Spleen (tissue), 11 donors: ENCODE measurements around the gene KCTD20. TPM values are rescaled to one million over a fixed set of nuclear protein-coding genes. Genes with fewer than 3 reads are reported as not detected.

Source experiments
- DNase-seq: peaks from one replicate; pipeline ENCODE4 v3.0.0-alpha.2; 2020
- H3K27ac ChIP-seq, 8 donors: fragments of 200-600 bp; sonication (generic) in 7 of 8; 1 replicate in 4 of 8; 2 replicates in 4 of 8; pipeline versions ENCODE4 v1.5.0 to v1.8.0; 2016 to 2021; ENCODE audit warnings: inconsistent platforms in 4 of 8, mild to moderate bottlenecking in 4 of 8, moderate library complexity in 1 of 8
- H3K27me3 ChIP-seq, 7 donors: fragments of 200-600 bp; sonication (generic) in 6 of 7; replicated peaks in 1 of 7; 1 replicate in 4 of 7; 2 replicates in 3 of 7; pipeline versions ENCODE4 v1.5.0 to v1.8.0; 2016 to 2021; ENCODE audit warnings: inconsistent platforms in 3 of 7, mild to moderate bottlenecking in 1 of 7
- H3K36me3 ChIP-seq, 6 donors: fragments of 200-600 bp; sonication (generic) in 5 of 6; 1 replicate in 4 of 6; 2 replicates in 2 of 6; pipeline versions ENCODE4 v1.5.0 to v1.8.0; 2016 to 2021; ENCODE audit warnings: inconsistent platforms in 2 of 6
- H3K4me1 ChIP-seq, 6 donors: fragments of 200-600 bp; sonication (generic) in 5 of 6; 1 replicate in 3 of 6; 2 replicates in 3 of 6; pipeline versions ENCODE4 v1.5.0 to v1.8.0; 2016 to 2021; ENCODE audit warnings: inconsistent platforms in 3 of 6
- H3K4me3 ChIP-seq, 8 donors: fragments of 200-600 bp; sonication (generic) in 7 of 8; 1 replicate in 4 of 8; 2 replicates in 4 of 8; pipeline versions ENCODE4 v1.5.0 to v1.8.0; 2016 to 2021; ENCODE audit warnings: inconsistent platforms in 4 of 8, mild to moderate bottlenecking in 4 of 8, moderate library complexity in 2 of 8
- H3K9me3 ChIP-seq, 8 donors: fragments of 200-600 bp; sonication (generic) in 7 of 8; 1 replicate in 4 of 8; 2 replicates in 4 of 8; pipeline versions ENCODE4 v1.5.0 to v1.8.0; 2016 to 2021; ENCODE audit warnings: inconsistent platforms in 4 of 8
- POLR2A ChIP-seq, 3 donors: fragments of 450-650 bp; IDR thresholded peaks; one replicate each; pipeline ENCODE4 v1.5.1; 2017; ENCODE audit warnings: antibody characterized with exemption in 3 of 3, mild to moderate bottlenecking in 1 of 3
- POLR2AphosphoS5 ChIP-seq, 3 donors: sonication (generic); formaldehyde crosslinking; IDR thresholded peaks; one replicate each; pipeline ENCODE4 v1.5.1; 2017; ENCODE audit warnings: antibody characterized with exemption in 3 of 3
- WGBS, 5 donors: extraction: QIAGEN DNeasy Blood & Tissue Kit in 3 of 5; methylation state at CpG; one replicate each; pipeline versions ENCODE4 v1.1.5 to v1.1.7; 2013 to 2018; 5-methylcytosine and 5-hydroxymethylcytosine counted together
- intact Hi-C: fragments of 100-400 bp; cut with DNase I; formaldehyde crosslinking; loops from one replicate; pipeline ENCODE4 v1.15.0; 2023; ENCODE audit warnings: low total_unique reads
- polyA plus RNA-seq, 3 donors: library from polyadenylated mRNA; stranded (reverse); fragments of 200-250 nt; gene quantifications; one replicate each; pipeline ENCODE4 v1.2.1, GENCODE V29; 2013
- total RNA-seq, 7 donors: library from RNA; depleted of rRNA in 3 of 7; stranded (reverse); fragments of >200 nt in 3 of 7; fragmentation: NEBNext Ultra II Directional in 4 of 7; extraction: Animal tissue kit (Norgen Biotek cat#: 25700) in 4 of 7; gene quantifications; one replicate each; pipeline versions ENCODE4 v1.1.0 to v1.2.1, GENCODE V29; 2016 to 2021
- TF ChIP-seq, protein P1 (sequence below), 11 experiments: fragments of 200-600 bp in 7 of 11; fragments of 450-650 bp in 4 of 11; sonication (generic) in 4 of 11; IDR thresholded peaks in 8 of 11; conservative IDR thresholded peaks in 3 of 11; 1 replicate in 7 of 11; 2 replicates in 4 of 11; pipeline versions ENCODE4 v1.4.0 to v1.8.0; 2016 to 2021; ENCODE audit warnings: antibody characterized with exemption in 11 of 11, inconsistent platforms in 4 of 11, mild to moderate bottlenecking in 1 of 11
- donor health status: healthy with polysubstance abuse.
- donor health status: DM: no; HTN: no; CAD: no; lungs with moderate emphysema.
- donor health status: DM: no; HTN: no; CAD: no.
- donor health status: Bipolar disorder and iron deficiency.
- donor health status: healthy.
- donor health status: DM: no; HTN: no; CAD: no.
- donor health status: DM: yes; HTN: yes; CAD: no.

Gene KCTD20
- total and polyA plus RNA-seq, 10 donors: 12.8 to 65.9 (median 51.4) TPM

DNA sequence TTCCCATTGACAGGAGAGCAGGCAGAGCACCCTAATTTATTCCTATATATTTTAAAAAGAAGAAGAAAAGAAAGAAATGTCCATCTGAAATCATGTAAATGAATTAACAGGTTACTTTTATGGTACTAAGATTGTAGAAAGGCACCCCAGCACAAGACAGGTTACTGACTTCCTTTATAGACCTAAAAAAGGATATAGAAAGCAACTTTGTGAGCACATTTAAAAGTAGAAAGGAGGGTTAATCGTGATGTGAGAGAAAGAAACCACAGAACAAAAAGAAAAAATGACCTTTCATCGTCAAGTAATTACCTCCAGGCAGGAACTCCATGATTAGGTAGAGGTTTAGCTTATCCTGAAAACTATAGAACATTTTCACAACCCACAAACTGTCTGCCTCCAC is 74.6 kb downstream of the KCTD20 start:
- H3K27me3 ChIP-seq: no peaks in the 10 kb centered on the region
- no peak overlapping the region for H3K27ac ChIP-seq
- TF ChIP-seq POLR2A (IDR thresholded peaks at IDR 0.05): no peak
- TF ChIP-seq, protein P1, sequence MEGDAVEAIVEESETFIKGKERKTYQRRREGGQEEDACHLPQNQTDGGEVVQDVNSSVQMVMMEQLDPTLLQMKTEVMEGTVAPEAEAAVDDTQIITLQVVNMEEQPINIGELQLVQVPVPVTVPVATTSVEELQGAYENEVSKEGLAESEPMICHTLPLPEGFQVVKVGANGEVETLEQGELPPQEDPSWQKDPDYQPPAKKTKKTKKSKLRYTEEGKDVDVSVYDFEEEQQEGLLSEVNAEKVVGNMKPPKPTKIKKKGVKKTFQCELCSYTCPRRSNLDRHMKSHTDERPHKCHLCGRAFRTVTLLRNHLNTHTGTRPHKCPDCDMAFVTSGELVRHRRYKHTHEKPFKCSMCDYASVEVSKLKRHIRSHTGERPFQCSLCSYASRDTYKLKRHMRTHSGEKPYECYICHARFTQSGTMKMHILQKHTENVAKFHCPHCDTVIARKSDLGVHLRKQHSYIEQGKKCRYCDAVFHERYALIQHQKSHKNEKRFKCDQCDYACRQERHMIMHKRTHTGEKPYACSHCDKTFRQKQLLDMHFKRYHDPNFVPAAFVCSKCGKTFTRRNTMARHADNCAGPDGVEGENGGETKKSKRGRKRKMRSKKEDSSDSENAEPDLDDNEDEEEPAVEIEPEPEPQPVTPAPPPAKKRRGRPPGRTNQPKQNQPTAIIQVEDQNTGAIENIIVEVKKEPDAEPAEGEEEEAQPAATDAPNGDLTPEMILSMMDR (IDR thresholded peaks at IDR 0.05 in 8 of 11, conservative IDR thresholded peaks at IDR 0.05 in 3 of 11): no peak
- no peak for TF ChIP-seq POLR2AphosphoS5 (IDR thresholded peaks at IDR 0.05)
- H3K4me3 ChIP-seq: no peak overlapping the region
- H3K9me3 ChIP-seq: no peaks in the 10 kb centered on the region
- peaks cover 0 to 100% (median 61%) of the 10 kb centered on the region in 6 donors for H3K36me3 ChIP-seq
- H3K4me1 ChIP-seq: peaks cover 0 to 14% (median 0%) of the 10 kb centered on the region in 6 donors
- DNase-seq: no peak
- 64 to 72% (median 68%) methylated on average over 2 of the region's 2 CpGs for WGBS, 5 donors
- intact Hi-C loops: no loop called here

DNA sequence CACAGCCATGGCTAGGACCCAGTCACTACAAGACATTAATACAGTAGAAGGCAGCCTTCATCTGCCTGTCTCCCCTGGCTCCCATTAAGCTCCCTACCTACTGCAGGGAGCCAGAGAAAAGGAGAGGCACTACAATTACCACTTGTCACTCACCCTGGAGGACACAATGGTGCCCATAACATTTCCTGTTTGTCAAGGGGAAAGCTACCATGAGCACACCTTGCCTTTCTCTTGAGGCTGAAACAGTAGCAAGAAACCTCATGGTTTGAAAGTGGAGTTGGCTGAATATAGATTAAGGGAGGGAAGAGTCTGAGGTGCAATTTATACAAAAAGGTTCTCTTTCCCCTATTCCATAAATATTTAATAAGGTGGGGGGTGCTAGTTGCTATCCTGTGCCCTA is 76.6 kb downstream of the KCTD20 start:
- H3K27me3 ChIP-seq: no peaks in the 10 kb centered on the region
- no peak for DNase-seq
- H3K27ac ChIP-seq: no peak overlapping the region
- intact Hi-C loops: no loop called here
- H3K4me1 ChIP-seq: peaks cover 0 to 14% (median 0%) of the 10 kb centered on the region in 6 donors
- no peaks in the 10 kb centered on the region for H3K9me3 ChIP-seq
- H3K36me3 ChIP-seq: peaks cover 0 to 100% (median 65%) of the 10 kb centered on the region in 6 donors
- no peak for TF ChIP-seq POLR2A (IDR thresholded peaks at IDR 0.05)
- TF ChIP-seq POLR2AphosphoS5 (IDR thresholded peaks at IDR 0.05): no peak
- TF ChIP-seq, protein P1 (IDR thresholded peaks at IDR 0.05 in 8 of 11, conservative IDR thresholded peaks at IDR 0.05 in 3 of 11): no peak
- no peak overlapping the region for H3K4me3 ChIP-seq

DNA sequence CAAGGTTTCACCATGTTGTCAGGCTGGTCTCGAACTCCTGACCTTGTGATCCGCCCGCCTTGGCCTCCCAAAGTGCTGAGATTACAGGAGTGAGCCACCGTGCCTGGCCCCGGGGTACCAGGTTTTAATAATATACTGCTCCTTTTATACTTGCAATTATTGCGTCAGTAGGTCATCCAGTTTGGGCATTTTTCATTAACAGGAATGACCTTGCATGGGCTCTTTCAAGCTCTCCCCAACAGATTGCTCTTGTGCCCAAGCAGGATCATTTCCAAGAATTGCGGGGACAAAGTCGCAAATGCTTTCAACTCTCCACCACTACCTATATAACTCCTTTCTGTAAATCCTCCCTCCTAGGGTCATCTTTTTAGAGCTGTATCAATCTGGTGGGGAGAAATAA is 80.7 kb downstream of the KCTD20 start:
- no peak for DNase-seq
- WGBS, 5 donors: 93 to 97% (median 97%) methylated on average over 8 of the region's 8 CpGs
- Histone ChIP-seq H3K4me1 (peaks cover 0 to 25% (median 12%) of the 10 kb centered on the region in 6 donors), H3K27me3 (no peaks in the 10 kb centered on the region), H3K27ac (no peak overlapping the region), H3K9me3 (no peaks in the 10 kb centered on the region), H3K36me3 (peaks cover 0 to 97% (median 64%) of the 10 kb centered on the region in 6 donors), H3K4me3 (no peak overlapping the region)
- intact Hi-C loops: no loop called here
- no peak for TF ChIP-seq POLR2AphosphoS5 (IDR thresholded peaks at IDR 0.05)
- no peak for TF ChIP-seq POLR2A (IDR thresholded peaks at IDR 0.05)
- TF ChIP-seq, protein P1 (IDR thresholded peaks at IDR 0.05 in 8 of 11, conservative IDR thresholded peaks at IDR 0.05 in 3 of 11): no peak

DNA sequence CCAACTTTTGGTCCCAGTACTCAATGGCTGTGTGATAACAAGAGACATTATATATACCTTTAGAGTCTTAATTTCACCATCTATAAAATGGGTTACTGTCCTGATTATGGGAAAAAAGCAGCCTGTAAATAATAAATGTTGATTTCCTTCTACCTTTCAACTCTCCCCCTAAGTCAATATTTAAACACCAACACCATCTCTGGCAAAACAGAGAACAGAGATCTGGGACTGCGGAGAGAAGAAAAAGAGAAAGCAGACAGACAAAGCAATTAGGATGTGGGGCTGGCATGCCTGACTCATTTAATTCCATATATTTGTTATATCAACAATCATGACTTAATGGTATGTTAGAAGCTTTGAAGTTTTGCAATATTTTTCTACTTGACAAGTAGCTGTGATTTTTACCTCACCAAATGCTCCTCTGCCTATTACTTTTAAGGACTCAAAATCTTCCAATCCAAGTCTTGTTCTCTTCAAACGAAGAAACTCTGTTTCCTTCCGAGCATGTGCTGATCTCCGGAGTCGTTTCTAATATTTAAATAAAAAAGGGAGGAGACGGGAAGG is 81.2 kb downstream of the KCTD20 start:
- Histone ChIP-seq H3K4me3 (no peak overlapping the region), H3K9me3 (no peaks in the 10 kb centered on the region), H3K27ac (no peak overlapping the region), H3K4me1 (peaks cover 0 to 31% (median 15%) of the 10 kb centered on the region in 6 donors), H3K27me3 (no peaks in the 10 kb centered on the region), H3K36me3 (peaks cover 0 to 97% (median 63%) of the 10 kb centered on the region in 6 donors)
- WGBS, 5 donors: 85 to 96% (median 89%) methylated on average over 6 of the region's 6 CpGs
- DNase-seq: no peak
- intact Hi-C loops: no loop called here
- TF ChIP-seq POLR2AphosphoS5 (IDR thresholded peaks at IDR 0.05): no peak
- no peak for TF ChIP-seq POLR2A (IDR thresholded peaks at IDR 0.05)
- TF ChIP-seq, protein P1 (IDR thresholded peaks at IDR 0.05 in 8 of 11, conservative IDR thresholded peaks at IDR 0.05 in 3 of 11): no peak
